ENCODE data around the gene MYO5B.

MYO5B gene

GRCh38 chr18:50207722-50208121, 12.8 kb upstream of the MYO5B start:
- H3K4me3 ChIP-seq (ENCODE audit: low read depth, low read length), result no peak overlapping the region
- TF ChIP-seq CTCF (IDR thresholded peaks at IDR 0.05; ENCODE audit: low read depth, low read length), result no peak

- peak; percentile 33 for TF ChIP-seq CTCF (IDR thresholded peaks at IDR 0.05; ENCODE audit: low read depth, low read length)
- no peak overlapping the region for H3K4me3 ChIP-seq (ENCODE audit: low read depth, low read length)
These were observed 9.1 kb upstream of the MYO5B start for GRCh38 chr18:50203801-50204604.

GRCh38 chr18:50201476-50202018, 6.6 kb upstream of the MYO5B start:
- TF ChIP-seq CTCF (IDR thresholded peaks at IDR 0.05; ENCODE audit: low read depth, low read length), result no peak
- no peak overlapping the region for H3K4me3 ChIP-seq (ENCODE audit: low read depth, low read length)

- H3K4me3 ChIP-seq (ENCODE audit: low read depth, low read length), result no peak overlapping the region
- TF ChIP-seq CTCF (IDR thresholded peaks at IDR 0.05; ENCODE audit: low read depth, low read length), result no peak
These were observed 5.0 kb upstream of the MYO5B start for GRCh38 chr18:50199921-50200320.

GRCh38 chr18:50199346-50199855, 4.5 kb upstream of the MYO5B start:
- no peak overlapping the region for H3K4me3 ChIP-seq (ENCODE audit: low read depth, low read length)
- TF ChIP-seq CTCF (IDR thresholded peaks at IDR 0.05; ENCODE audit: low read depth, low read length), result no peak

GRCh38 chr18:50196261-50196660, 1.3 kb upstream of the MYO5B start:
- TF ChIP-seq CTCF (IDR thresholded peaks at IDR 0.05; ENCODE audit: low read depth, low read length), result no peak
- H3K4me3 ChIP-seq (ENCODE audit: low read depth, low read length), result no peak overlapping the region

- no peak overlapping the region for H3K4me3 ChIP-seq (ENCODE audit: low read depth, low read length)
- no peak for TF ChIP-seq CTCF (IDR thresholded peaks at IDR 0.05; ENCODE audit: low read depth, low read length)
These were observed 742 bp upstream of the MYO5B start for GRCh38 chr18:50195689-50196088.
